NCI-H1436 (cell line): ENCODE measurements around the gene SCN8A.

Experiments
- DNase-seq: peaks from one replicate; lab custom pipeline; 2025; lab: John Stamatoyannopoulos, UW

The SCN8A gene

GRCh38 chr12:51669996-51670395 lies 79.0 kb downstream of the SCN8A start:
- no peak for DNase-seq

DNA sequence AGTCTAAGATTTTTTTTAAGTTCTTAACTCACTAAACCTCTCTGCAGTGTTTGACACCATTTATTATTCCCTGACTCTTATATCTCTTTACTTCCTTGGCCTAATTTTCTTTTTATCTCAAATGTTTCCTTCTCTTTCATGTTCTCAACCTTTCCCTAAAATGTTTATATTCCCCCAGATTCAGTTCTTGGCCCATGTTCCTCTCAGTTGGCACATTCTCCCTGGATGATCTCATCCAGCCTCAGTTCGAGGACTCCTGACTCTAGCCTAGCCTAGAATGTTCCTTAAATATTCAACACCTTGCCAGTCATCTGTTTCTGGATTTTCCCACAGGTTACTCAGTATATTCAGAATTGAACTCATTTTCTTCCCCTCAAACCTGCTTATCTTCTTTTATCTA lies 81.3 kb downstream of the SCN8A start:
- no peak for DNase-seq

GRCh38 chr12:51675071-51675803 lies 84.2 kb downstream of the SCN8A start:
- no peak for DNase-seq

DNA sequence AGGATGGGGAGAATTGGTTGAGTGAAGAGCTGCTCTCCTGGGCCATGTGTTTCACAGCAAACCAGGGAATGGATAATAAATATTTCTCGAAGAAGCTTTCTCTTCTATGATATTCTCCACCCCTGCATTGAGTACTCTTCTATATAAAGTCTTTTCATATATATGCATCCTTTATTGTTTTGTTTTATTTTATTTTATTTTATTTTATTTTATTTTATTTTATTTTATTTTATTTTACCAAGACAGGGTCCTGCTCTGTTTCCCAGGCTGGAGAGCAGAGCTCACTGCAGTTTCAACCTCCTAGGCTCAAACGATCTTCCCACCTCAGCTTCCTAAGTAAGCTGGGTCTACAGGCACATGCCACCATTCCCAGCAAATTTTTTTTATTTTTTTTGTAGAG lies 85.8 kb downstream of the SCN8A start:
- DNase-seq: no peak

DNA sequence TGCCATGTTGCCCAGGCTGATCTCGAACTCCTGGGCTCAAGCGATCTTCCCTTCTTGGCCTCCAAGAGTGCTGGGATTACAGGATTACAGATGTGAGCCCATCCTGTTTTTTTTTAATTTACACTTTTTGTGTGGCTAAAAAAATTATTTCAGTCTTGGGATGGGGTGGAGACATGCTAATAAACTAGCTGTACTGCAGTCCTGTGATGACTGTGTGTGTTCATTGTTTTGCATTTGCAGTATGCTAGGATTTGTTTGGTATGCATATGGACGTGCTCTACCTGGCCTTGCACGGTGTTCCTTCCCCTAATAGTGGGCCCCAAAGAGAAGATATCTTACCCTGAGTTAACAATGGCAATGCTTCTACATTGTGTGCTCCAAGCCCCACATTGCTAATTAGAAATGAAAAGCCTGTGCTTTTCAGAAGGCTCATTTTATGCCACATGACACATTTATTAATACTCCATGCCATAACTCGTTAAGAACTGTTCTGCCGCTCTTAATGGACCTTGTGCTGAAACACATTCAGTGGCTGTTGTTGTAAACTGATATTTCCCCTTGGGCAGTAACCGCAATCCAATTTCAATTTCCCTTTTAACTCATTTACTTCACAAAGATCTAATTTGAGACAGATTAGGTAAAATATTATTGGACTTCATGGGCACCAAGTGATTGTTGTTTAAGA lies 86.4 kb downstream of the SCN8A start:
- no peak for DNase-seq

GRCh38 chr12:51678086-51678724 lies 87.2 kb downstream of the SCN8A start:
- DNase-seq: peak; percentile 26

DNA sequence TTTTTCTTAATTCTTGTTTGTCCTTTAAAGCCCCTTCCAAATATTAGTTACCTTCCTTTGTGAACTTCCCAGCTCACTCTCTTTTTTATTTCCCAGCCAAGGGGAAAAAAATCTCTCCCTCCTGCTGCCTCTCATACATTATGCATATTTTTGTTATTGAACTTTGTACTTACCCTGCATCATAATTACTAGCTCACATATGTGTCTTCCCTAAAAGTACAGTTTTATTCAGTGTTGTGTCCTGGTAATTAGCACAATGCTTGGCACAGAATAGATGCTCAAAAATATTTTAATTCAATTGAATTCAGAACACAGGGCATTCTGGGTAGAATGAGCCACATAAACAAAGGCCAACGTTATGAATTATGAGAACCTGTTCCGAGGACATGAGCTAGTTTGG lies 91.9 kb downstream of the SCN8A start:
- no peak for DNase-seq

GRCh38 chr12:51683763-51684357 lies 92.8 kb downstream of the SCN8A start:
- no peak for DNase-seq

DNA sequence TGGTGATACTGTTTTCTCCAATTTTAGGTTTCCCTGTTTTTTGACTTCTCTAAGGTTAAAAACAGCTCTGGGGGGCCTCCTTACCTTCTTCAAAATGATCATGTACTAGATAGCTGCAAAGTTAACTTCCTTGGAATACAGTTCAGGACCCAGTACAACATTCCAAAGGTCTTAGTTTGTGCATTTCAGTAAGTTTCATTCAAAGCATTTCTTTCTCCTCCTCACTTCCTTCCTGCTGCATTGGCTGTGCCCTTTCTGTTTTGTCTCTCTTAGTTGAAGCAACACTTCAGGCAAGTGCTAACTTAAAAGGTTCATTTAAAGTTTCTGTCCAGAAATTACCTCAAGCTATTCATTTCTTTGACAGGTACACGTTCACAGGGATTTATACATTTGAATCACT lies 95.7 kb downstream of the SCN8A start:
- DNase-seq: no peak

DNA sequence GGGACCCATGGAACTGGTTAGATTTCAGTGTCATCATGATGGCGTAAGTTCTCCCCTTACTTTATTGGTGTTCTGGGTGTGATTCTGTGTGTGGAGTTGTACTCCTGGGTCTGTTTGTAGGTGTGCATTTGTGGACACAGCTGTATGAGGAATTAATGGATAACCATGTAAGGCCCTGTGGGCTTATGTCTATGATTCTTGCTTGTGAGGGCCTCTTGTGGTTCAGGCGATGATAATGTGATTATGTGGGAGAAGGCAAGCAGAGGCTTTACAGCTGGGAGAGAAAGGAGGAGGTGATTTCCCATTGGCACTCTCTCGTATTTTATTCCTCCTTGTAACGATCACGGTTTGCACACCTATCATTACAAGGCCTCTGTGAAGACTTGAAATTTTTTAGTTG lies 96.1 kb downstream of the SCN8A start:
- no peak for DNase-seq

GRCh38 chr12:51687614-51688013 lies 96.6 kb downstream of the SCN8A start:
- DNase-seq: no peak

DNA sequence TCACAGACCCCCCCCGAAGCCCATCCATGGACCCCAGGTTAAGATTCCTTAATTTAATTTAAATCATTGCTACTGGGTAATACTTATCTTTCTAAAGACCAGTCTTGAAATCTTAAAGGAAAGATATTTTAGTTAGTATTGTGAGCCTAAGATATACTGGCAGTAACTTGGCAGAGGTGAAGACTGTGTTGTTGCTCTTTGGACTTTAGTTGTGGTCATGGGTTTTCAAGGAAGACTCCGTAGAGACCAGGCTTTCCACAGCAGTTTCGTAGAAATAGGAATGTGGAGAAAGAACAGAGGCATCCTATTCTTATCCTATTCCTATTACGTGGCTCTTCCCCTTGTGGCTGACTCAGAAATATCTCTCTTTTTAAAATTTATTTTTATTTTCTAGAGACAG lies 99.0 kb downstream of the SCN8A start:
- no peak for DNase-seq

GRCh38 chr12:51692016-51692415 lies 101.0 kb downstream of the SCN8A start:
- DNase-seq: no peak

DNA sequence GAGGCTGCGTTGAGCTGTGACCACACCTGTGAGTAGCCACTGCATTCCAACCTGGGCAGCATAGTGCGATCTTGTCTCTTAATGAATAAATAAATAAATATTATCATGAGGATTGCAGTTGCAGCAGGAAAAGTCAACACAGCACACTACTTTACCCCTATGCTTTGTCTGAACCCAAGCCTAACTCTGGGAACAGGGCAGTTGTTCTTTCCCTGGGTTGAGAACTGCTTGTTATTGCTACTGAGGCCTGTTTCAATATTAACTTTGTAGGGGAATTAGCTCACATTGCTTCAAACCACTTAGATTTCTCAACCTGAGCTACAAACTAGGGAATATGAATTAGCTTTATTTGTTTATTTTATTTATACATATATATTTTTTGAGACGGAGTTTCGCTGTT lies 102.5 kb downstream of the SCN8A start:
- DNase-seq: no peak

DNA sequence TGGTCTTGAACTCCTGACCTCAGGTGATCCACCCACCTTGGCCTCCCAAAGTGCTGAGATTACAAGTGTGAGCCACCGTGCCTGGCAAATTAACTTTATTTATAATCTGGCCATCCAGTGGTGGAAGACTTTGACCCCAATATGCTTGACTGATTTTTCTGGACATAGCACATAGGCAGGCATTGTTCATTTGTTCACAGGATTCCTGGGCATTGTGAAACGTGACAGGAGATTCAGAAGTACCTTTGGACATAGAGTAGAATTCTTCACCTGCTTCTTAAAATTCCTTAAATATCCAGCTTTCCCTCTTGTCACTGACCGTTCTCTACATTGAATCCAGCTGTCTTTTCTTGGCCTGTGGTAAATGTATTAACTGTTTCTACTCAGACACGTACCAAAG lies 103.1 kb downstream of the SCN8A start:
- DNase-seq: no peak

GRCh38 chr12:51695241-51696010 lies 104.4 kb downstream of the SCN8A start:
- no peak for DNase-seq

DNA sequence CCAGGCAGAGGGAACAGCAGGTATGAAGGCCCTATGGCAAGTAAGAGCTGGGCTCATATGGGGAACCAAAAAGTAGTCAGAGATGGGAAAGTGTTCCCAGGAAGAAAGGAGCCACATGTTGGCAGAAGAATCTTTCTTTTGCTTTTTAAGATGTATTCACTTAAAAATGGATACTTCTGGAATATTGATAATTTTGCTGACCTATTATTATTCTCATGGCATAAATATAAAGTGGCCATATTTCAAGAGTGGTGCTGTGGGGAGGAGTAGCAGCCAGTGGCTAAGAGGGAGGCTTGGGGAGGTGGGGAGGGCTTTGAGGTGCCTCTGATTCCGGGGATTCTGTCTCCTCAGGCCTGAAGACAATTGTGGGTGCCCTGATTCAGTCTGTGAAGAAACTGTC lies 108.2 kb downstream of the SCN8A start:
- DNase-seq: no peak

GRCh38 chr12:51700887-51701286 lies 109.9 kb downstream of the SCN8A start:
- no peak for DNase-seq

- DNase-seq: no peak
Measured at GRCh38 chr12:51702587-51702986, 111.6 kb downstream of the SCN8A start.

GRCh38 chr12:51705450-51705849 lies 114.4 kb downstream of the SCN8A start:
- no peak for DNase-seq

- DNase-seq: no peak
Measured at GRCh38 chr12:51706206-51706605, 115.2 kb downstream of the SCN8A start.

- no peak for DNase-seq
Measured at GRCh38 chr12:51714666-51715065, 123.6 kb downstream of the SCN8A start.
